Kidney capillary endothelial cell (primary cell): ENCODE results near the gene BLCAP.
"Not testable (repeated sequence)": the region's sequence is repeated elsewhere in the genome, so short reads cannot be mapped to it uniquely, and the experiment has no call there.

Experiments used
- DNase-seq: peaks from one replicate; pipeline ENCODE4 v3.0.0-alpha.2; 2018; ENCODE audit warnings: low spot score

BLCAP gene

GRCh38 chr20:37479925-37480691 lies 47.6 kb downstream of the BLCAP start:
- no peak for DNase-seq

DNA sequence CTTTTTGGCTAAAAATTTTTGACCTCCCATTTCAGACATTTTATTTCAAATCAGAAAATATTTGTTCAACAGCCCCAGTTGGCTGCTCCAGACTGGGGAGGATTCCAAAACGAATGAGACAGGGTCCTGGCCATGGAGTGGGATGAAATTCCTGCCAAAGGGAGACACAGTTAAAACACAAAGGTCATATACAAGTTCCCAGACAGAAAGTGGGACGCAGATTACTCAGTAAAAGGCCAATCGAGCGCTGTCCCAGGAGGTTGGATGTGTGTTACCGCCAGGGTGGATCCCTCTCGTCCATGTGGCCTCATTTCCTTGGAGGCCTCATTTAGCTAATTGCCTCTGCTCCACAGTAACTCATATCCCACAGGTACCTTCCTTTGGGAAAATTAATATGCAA lies 48.4 kb downstream of the BLCAP start:
- DNase-seq = no peak

GRCh38 chr20:37477041-37477440 lies 50.6 kb downstream of the BLCAP start:
- DNase-seq = no peak

GRCh38 chr20:37475252-37475651 lies 52.4 kb downstream of the BLCAP start:
- no peak for DNase-seq

DNA sequence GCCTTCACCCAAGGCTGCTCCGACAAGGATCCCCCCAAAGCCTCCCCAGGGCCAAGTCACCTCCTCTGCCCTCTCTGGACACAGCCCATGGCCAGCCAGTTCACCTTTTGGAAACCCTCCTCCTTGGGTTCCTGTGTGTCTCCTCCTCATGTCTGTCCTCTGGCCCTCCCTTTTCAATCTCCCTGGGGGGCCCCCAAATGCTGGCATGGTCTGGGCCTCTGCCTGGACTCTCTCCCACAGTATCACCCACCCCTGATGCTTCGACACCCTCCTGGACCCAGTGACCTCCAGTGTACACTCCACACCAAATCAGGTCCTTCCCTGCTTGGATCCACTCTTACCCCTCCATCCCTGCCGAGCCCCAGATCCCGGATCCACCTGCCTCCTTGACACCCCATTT lies 53.3 kb downstream of the BLCAP start:
- no peak for DNase-seq

DNA sequence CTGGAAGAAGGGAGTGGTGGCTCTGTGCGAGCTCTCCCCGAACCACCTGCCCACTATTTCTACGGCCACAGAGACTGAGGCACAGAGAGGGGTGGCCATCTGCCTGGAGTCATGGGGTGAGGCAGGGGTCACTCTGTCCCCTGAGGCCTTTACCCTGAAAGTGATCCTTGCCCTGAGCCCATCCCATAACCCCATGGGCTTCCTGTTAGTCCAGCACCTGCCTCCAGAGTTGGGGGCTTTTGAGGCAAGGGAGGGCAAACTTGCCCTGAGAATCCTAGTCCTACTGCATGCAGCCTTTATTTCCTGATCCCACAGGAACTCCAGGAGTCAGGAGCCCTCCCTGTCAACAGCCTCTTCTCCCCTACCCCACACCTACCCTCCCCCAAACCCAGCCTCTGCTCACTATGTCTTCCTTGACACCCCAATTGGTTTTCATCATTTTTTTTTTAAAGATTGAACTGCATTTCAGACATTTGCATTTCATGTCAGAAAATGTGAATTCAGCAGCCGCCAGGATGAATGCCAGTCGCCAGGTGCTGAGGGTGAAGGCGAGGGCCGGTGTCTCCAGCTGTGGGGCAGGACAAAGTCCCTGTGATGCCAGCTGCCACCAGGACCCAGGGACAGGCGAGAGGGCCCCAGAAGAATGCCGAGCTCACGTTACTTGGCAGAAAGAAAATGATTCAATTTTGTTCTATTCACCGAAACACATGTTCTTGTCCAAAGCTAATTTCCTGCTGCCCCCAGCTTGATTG lies 54.3 kb downstream of the BLCAP start:
- DNase-seq = no peak

- DNase-seq = not testable (repeated sequence)
These were observed 55.2 kb downstream of the BLCAP start for GRCh38 chr20:37472435-37472834.

GRCh38 chr20:37471741-37472235 lies 55.9 kb downstream of the BLCAP start:
- DNase-seq = no peak

DNA sequence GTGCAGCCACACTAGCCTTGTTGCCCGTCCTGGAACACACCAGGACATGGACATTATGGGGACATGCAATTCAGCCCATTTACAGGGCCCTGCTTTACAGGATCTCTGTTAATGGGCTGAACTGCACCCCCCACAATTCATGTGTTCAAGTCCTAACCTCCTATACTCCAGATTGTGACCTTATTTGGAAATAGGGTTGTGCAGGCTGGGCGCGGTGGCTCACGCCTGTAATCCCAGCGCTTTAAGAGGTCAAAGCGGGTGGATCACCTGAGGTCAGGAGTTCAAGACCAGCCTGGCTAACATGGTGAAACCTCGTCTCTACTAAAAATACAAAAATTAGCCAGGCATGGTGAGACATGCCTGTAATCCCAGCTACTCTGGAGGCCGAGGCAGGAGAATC lies 57.5 kb downstream of the BLCAP start:
- DNase-seq = not testable (repeated sequence)

GRCh38 chr20:37469531-37469930 lies 58.1 kb downstream of the BLCAP start:
- no peak for DNase-seq

GRCh38 chr20:37468886-37469285 lies 58.8 kb downstream of the BLCAP start:
- no peak for DNase-seq
